GM12891 (cell line): Measurements from ENCODE around the gene TMC1.

Experiments
- DNase-seq: peaks from one replicate; pipeline ENCODE4 v3.0.0; 2011; ENCODE audit warnings: low spot score; ENCODE audit not compliant: insufficient read length
- FAIRE-seq: peaks from 2 replicates; lab custom pipeline; 2011; peaks lifted over from hg19 to GRCh38; lab: Jason Lieb, UNC
- PAX5 ChIP-seq: IDR thresholded peaks from 2 replicates; pipeline ENCODE4 v1.6.1; 2011; ENCODE audit warnings: low read length, moderate library complexity, mild to moderate bottlenecking; ENCODE audit not compliant: insufficient read depth, severe bottlenecking
- POLR2A ChIP-seq: IDR thresholded peaks from 2 replicates; pipeline ENCODE4 v1.6.1; 2011; ENCODE audit warnings: low read depth, low read length, control low read depth
- POLR2AphosphoS5 ChIP-seq: IDR thresholded peaks from 2 replicates; pipeline ENCODE4 v1.6.1; 2011; ENCODE audit warnings: low read depth, low read length, control low read depth
- POU2F2 ChIP-seq: IDR thresholded peaks from 2 replicates; pipeline ENCODE4 v1.6.1; 2011; ENCODE audit warnings: low read depth, mild to moderate bottlenecking, control low read depth, low read length, moderate library complexity
- SPI1 ChIP-seq: IDR thresholded peaks from 2 replicates; pipeline ENCODE4 v1.6.1; 2011; ENCODE audit warnings: low read depth, low read length, control low read depth
- TAF1 ChIP-seq: IDR thresholded peaks from 2 replicates; pipeline ENCODE4 v1.6.1; 2011; ENCODE audit warnings: low read depth, low read length, control low read depth

Gene TMC1

GRCh38 chr9:72685911-72686310, 164.5 kb downstream of the TMC1 start:
- FAIRE-seq (no peak), DNase-seq (no peak)
- TF ChIP-seq POLR2AphosphoS5 (no peak), SPI1 (no peak), PAX5 (no peak), TAF1 (no peak), POU2F2 (no peak), POLR2A (no peak)

GRCh38 chr9:72687331-72687730, 165.9 kb downstream of the TMC1 start:
- FAIRE-seq (no peak), DNase-seq (no peak)

DNA sequence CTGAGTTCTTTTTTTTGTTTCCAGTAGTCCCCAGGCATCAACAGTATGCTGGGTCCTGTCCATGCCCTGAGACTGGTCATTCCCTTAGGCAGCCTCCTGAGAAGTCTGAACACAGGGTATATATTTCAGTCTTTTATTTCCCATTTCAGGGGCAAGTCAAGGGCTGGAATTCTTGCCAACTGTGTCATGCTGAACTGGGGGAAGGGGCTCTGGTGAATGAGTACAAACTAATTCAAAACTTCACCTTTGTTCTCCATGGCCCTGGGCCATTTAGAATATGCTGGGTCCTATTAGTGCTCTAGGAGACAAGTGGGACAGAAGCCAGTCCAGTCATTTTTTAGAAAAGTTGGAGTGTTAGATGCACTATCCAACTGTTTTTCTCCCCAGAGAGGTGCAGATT, 170.3 kb downstream of the TMC1 start:
- TF ChIP-seq SPI1 (no peak), POLR2A (no peak), TAF1 (no peak), POU2F2 (no peak), POLR2AphosphoS5 (no peak), PAX5 (no peak)
- FAIRE-seq: no peak
- DNase-seq: no peak

More at GRCh38 chr9:72687331-72687730, 165.9 kb downstream of the TMC1 start:
- TF ChIP-seq POLR2A: no peak
- no peak for TF ChIP-seq PAX5
- TF ChIP-seq POLR2AphosphoS5: no peak
- TF ChIP-seq TAF1: no peak
- no peak for TF ChIP-seq POU2F2
- no peak for TF ChIP-seq SPI1

- FAIRE-seq: no peak
- no peak for TF ChIP-seq POU2F2
- no peak for TF ChIP-seq PAX5
- TF ChIP-seq POLR2AphosphoS5: no peak
- no peak for TF ChIP-seq POLR2A
- TF ChIP-seq SPI1: no peak
- no peak for TF ChIP-seq TAF1
These were observed 174.0 kb downstream of the TMC1 start for GRCh38 chr9:72695365-72695764.

DNA sequence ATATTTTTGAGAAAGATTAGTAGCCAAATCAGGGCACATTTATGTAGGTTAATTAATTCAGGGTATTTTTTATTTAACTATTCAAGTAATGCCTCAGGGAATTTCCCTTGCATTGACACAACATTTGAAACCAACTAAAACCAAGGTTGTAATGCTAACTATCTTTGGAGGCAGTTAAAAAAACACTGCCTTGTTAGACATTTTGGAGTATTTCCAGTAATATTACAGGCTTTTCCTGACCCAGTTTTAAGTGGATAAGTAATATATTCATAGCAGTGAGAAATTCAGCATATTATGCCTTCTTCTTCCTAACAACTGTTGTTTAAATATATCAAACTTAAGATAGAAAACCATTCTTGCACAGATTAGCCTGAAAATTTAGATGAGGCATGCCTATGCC, 175.1 kb downstream of the TMC1 start:
- TF ChIP-seq POU2F2: no peak
- no peak for TF ChIP-seq SPI1
- no peak for TF ChIP-seq POLR2A
- no peak for TF ChIP-seq TAF1
- TF ChIP-seq PAX5: no peak
- TF ChIP-seq POLR2AphosphoS5: no peak
- no peak for DNase-seq
- no peak for FAIRE-seq

More at GRCh38 chr9:72695365-72695764, 174.0 kb downstream of the TMC1 start:
- no peak for DNase-seq

DNA sequence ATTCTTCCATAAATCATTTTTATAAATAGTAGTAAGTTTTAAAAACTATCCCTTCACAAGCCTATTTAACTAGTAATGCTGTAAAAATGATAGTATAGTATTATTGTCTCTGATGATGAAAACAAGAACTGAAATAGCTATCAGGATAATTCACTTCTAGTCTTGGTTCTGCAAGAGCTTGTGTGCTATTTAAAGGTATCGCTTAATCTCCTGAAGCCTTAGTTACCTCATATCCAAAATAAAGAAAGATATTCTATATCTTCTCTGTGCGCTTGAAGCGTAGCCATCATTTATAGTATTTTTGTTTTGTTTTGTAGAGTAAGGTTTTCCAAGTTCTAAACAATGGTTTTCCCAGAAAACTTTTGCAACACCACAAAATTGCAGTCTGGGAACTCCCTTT, 180.1 kb downstream of the TMC1 start:
- FAIRE-seq (no peak), DNase-seq (no peak)
- TF ChIP-seq TAF1: no peak
- no peak for TF ChIP-seq POLR2AphosphoS5
- TF ChIP-seq POLR2A: no peak
- TF ChIP-seq POU2F2: no peak
- TF ChIP-seq SPI1: no peak
- TF ChIP-seq PAX5: no peak

- DNase-seq (no peak), FAIRE-seq (no peak)
- TF ChIP-seq POU2F2 (no peak), PAX5 (no peak), POLR2A (no peak), TAF1 (no peak), SPI1 (no peak), POLR2AphosphoS5 (no peak)
These were observed 182.2 kb downstream of the TMC1 start for GRCh38 chr9:72703574-72703973.

- DNase-seq (no peak), FAIRE-seq (no peak)
- TF ChIP-seq POLR2A: no peak
- TF ChIP-seq SPI1: no peak
- TF ChIP-seq POU2F2: no peak
- no peak for TF ChIP-seq POLR2AphosphoS5
- no peak for TF ChIP-seq PAX5
These were observed 183.4 kb downstream of the TMC1 start for GRCh38 chr9:72704688-72705375.

DNA sequence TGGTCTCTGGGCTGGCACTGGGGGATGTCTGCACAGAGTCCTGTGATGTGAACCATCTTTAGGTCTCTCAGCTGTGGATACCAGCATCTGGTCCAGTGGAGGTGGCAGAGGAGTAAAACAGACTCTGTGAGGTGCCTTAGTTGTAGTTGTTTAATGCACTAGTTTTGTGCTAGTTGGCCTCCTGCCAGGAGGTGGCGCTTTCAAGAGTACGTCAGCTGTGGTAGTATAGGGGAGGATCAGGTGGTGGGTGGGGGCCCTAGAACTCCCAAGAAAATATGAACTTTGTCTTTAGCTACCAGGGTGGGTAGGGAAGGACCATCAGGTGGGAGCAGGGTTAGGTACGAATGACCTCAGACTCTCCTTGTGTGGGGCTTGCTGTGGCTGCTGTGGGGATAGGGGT, 197.1 kb downstream of the TMC1 start:
- no peak for TF ChIP-seq POU2F2
- no peak for TF ChIP-seq TAF1
- no peak for TF ChIP-seq POLR2A
- TF ChIP-seq PAX5: no peak
- TF ChIP-seq SPI1: no peak
- TF ChIP-seq POLR2AphosphoS5: no peak
- FAIRE-seq (no peak), DNase-seq (no peak)

- DNase-seq: no peak
- TF ChIP-seq PAX5: no peak
- no peak for TF ChIP-seq POLR2AphosphoS5
- no peak for TF ChIP-seq TAF1
- no peak for TF ChIP-seq SPI1
- TF ChIP-seq POLR2A: no peak
- no peak for TF ChIP-seq POU2F2
- no peak for FAIRE-seq
These were observed 199.7 kb downstream of the TMC1 start for GRCh38 chr9:72721067-72721466.
